GM19035 (cell line): ENCODE measurements around the gene CTSL.

Source experiments
- ATAC-seq: cut with Tn5 transposase; IDR thresholded peaks from one replicate; pipeline ENCODE4 v1.9.1; 2021; ENCODE audit not compliant: unreplicated experiment

The CTSL gene

DNA sequence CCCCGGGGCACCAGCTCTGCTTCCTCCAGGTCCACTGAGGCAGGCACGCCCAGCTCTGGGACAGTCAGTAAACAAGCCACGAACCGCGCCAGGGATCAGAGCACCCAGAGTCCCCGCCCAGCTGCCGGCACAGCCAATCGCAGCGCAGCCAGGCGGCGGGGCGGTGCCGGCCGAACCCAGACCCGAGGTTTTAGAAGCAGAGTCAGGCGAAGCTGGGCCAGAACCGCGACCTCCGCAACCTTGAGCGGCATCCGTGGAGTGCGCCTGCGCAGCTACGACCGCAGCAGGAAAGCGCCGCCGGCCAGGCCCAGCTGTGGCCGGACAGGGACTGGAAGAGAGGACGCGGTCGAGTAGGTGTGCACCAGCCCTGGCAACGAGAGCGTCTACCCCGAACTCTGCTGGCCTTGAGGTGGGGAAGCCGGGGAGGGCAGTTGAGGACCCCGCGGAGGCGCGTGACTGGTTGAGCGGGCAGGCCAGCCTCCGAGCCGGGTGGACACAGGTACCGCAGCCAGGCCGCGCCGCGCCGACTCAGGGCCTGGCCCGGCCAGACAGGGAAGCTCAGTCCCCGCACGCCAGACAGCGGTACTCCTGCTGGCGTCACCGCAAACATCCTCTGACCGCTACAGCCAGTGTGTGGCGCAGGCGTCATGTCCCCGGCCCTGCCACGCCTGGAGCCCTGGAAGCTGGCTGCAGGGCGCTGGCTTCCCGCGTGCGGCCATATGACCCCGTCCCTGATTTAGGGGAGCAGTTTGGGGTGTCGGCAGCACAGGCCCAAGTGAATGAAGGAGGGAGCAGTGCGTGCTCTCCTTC is at the start of gene CTSL:
Gene CTSL, plus strand, starts transcription at position 220 of the 810 bp plus-strand sequence. CDS start 1,485 bp downstream, outside the sequence.
- ATAC-seq, result no peak

DNA sequence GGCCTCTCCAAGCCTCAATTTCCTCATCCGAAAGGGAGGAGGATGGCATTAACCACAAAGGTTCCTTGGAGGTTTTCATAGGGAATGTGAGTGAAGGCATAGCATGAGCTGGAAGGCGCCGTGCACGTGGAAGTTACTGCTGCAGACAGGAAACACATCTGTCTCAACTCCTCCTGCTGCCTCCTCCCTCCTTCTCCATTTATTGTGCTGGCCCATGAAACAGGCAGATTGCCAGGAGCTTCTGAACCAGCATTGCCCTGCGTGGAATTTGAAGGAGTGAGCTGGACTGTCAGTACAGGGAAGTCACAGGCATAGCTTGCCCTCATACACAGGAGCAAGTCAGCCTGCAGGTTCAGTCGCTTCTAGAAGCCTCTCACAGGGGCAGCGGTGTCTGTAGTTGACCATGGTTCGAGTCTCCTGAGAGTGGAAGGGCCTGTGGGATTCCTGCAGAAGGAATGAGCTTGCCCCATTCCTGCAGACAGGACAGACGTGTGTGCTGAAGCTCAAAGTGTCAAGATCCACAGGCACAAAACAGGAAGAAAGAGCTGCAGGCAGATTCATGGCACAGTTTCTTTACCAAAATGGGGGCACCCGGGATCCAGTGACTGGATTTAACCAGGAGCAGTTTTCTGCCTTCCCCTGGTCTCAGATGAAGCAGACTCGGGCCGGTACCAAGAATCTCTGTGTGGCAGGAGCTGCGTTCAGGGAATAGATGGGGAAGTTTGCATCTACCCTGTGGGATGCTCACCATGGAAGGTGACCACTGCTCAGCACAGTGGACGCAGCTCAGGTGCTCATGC is 48.7 kb upstream of the CTSL start:
- no peak for ATAC-seq

DNA sequence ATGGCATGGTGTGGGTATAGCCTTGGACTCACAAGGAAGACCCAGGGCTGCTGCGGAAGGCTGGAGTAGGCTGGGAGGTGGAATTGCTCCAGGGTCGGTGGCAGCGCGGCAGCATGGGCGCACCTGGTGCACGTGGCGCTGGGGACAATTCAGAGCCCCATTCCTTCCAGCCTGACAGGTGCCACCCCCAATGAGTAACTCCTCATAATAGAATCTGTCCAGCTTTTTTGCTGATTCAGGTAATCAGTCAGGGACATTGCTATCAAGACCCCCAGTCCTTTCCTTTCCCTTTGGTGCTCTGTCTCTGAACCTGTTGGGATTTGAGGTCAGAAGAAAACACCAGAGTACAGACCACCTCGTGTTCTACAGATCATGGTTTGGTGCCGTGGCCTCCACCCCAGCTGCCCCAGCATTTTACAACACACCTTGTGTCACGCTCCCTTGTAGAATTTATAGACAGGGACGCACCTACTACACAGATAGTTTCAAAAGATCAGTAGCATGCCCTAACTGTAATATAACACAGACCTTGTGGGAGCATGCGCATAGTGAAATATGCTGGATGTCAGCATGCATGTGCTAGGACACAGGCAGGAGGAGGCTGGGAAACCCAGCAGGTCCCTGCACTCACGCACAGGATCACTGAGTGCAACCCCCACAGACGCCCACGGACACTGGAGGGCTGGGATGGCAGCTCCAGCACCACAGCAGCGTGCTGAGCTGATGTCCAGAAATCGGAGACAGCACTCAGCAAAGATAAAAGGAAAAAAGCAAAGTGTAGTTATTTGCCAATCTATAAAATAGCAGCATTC is 47.9 kb upstream of the CTSL start:
- no peak for ATAC-seq

DNA sequence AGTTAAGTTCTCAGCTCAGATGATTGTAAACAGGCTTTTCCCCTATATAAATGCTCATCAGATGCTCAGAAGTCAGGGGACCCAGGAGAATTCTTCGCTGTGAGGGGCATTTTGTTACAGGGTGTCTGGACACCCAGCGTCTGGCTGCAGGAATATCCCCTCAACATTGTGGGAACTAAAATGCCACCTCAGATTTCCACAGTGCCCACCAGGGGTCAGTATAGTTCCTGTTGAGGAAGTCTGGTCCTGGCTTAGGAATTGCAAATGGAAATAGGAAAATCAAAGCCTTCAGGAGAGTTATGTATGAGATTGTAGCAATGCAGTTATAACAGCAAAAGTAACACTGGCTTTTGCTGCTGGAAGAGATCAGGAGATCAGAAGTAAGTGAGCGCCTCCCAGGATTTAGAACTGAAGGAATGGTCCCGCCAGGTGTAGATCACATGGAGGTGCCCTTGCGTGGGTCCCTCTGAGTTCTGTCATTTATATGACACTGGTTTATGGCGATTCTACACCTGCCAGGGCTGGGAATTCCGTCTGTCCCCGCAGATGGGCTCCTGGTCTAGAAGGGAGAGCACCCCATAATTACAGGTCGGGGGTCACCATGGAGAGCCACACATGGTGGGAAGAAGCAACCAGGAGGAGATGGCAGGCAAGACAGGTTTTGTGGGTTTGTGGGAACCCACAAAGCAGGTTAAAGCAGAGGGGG is 47.1 kb upstream of the CTSL start:
- no peak for ATAC-seq

DNA sequence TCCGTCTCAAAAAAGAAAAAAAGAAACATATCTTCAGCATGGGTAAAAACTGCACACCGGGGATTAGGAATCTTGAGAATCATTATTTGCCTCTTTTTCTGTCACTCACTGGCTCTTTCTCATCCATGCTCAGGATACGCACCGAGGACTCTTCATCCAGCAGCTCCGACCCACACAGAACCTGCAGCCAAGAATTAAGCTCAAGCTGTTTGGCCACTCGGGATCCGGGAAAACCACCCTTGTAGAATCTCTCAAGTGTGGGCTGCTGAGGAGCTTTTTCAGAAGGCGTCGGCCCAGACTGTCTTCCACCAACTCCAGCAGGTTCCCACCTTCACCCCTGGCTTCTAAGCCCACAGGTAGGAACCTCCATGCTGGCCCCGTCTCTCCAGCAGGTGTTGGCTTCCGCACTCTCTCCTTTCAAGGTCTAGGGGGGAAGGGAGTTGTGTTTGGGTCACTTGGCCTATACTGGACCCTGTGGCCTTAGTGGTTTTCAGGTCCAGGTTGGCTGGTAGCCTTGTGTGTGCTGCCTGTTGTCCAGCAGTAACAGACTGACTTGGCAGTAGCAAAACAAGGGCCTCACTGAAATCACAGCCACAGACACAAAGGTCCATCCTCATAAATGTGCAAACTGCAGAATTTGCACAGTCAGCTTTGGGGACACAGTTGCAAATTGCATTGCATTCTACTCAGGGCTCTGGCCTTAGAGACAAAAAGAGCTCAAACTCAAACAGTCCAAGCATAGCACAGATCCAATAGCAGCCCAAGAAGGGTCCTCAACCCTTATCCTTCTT is 44.5 kb upstream of the CTSL start:
- ATAC-seq, result no peak

DNA sequence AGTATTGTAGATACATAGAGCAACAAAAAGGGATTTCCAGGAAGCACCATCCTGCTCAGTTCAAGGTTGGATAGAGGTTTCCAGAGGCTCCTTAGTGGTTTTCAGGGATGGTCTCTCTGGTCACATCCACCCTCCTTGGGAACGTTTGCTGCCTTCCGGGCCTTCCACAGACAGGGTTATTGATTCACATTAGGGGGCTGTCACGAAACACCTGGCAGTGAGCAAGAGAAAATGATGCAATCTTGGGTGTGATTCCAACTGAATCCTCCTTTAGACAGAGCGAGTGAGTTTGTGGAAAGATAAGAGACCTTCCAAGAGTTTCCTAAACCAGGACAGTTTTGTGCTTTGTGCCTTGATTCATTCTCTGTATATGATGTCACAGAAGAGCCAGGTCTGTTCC is 43.8 kb upstream of the CTSL start:
- no peak for ATAC-seq

DNA sequence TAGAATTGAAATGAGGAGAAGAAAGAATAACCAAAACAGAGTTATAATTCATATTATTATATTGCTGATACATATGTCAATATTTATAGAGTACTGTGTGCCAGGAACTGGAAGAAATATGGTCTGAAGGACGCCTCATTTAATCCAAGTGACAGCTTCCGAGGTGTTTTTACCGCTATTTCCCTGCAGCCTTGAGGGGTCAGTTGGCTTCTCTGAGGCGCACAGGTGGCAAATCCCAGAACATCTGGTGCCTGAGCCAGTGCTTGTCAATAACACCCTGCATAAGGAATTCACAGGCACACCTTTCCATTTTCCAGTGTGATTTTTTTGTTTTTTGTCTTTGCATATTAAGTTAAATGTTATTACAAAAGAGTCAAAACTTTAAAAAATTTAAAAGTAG is 43.3 kb upstream of the CTSL start:
- no peak for ATAC-seq

DNA sequence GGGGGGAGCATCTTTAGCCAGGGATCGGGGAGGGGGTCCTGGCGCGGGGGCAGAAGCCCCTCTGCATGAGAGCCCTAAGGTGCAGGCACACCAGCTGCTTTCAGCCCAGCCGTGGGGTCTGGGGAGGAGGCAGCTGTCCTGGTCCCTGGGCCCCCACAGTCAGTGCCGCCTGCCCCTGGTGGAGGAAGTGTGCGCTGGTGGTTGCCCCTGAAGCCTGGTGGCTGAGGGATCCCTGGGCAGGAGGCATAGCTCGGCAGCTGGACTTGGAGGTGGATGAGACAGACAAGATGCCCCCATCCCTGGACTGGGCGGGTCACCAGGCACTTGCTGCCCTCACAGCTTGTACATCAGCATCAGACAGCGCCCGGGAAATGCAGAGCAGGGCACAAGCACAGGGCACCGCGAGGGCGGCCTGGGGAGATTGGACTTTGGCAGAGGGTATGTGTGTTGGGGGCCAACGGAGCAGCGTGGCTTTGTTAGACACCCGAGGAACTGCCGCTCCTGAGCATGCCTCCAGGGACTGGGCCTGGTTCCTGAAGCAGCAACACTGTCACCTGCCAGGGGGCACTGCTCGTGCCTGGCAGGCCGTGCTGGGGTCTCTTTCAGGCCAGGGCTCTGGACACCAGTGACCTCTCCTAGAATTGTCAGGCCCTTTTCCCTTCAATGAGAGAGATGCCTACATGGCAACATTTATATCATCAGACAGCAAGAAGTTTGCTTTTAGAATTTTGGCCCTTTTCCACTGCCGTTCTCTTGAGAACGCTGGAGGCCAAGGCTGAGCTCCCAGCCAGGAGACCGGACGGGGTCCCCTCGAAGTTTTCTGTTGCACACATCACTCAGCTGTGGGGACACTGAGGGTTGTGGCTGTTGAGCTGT is 41.9 kb upstream of the CTSL start:
- no peak for ATAC-seq

DNA sequence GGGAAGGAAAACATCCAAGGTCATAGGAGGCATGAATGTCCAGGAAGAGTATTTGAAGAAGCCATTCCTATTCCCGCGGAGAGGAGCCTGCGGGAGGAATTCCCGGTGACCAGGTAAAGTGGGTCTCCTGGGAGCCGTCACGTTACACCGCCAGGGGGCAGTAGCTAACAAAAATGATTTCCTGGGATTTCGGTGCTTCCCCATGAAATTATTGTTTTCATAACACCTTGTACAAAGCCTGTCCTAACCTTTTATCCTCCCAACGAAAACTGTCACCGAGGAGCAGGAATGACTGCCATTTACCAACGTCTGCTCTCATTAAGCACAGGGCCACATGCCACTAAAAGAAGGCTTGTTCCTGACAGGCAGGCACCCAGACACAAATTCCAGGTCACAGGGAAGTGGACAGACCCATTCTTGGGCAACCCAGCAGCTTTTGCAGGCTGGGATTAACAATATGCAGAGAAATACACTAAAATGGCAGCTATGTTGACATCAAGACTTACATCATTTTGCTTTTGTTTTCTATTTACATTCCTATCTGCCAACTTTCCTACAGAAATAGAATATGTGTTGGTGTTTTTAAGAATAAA is 41.2 kb upstream of the CTSL start:
- no peak for ATAC-seq

DNA sequence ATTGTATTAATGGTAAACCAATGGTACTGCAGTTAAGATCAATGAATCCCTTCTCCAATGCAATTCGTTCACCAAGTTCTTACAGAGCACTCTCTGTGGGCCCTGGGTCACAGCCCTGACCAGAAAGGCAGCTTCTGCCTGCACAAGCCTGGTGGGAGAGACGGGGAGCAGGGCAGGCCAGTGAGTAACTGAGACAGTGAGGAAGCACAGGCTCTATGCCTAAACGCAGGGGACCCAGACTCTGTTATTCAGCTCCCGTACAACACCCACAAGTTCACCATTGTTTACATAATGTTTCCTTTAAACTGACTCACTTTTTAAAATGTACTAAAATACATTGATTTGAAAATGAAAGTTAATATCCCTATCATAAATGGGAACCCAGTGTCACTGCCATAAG is 40.5 kb upstream of the CTSL start:
- ATAC-seq, result no peak

DNA sequence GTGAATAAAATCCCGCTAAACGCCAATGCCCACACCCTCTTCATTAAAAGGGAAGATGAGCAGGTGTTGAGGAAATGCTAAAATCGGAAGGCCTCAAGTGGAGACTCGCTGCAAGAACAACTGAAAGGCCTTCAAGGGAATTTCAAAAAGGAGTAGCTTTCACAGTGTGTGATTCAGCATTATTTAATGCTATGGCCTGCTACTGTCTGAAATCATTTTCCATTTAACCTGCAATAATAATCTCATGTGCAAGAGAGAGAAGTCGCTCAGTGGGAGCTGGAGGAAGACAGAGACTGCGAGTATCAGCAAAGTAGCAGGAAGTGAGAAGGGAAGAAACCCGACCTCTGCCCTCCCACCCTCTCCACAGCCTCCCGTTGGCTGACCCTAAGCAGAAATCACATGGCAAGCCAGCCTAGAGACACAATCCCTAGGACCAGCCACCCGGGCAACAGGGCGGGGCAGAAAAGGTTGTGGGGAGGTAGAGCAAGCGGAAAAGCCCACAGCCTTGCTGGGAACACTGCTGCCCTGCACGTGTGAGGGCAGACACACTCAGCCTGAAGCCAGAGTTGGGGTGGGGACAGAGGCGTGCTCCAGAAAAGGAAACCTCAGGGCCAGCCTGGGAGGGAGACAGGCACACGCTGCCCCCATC is 39.9 kb upstream of the CTSL start:
- no peak for ATAC-seq

DNA sequence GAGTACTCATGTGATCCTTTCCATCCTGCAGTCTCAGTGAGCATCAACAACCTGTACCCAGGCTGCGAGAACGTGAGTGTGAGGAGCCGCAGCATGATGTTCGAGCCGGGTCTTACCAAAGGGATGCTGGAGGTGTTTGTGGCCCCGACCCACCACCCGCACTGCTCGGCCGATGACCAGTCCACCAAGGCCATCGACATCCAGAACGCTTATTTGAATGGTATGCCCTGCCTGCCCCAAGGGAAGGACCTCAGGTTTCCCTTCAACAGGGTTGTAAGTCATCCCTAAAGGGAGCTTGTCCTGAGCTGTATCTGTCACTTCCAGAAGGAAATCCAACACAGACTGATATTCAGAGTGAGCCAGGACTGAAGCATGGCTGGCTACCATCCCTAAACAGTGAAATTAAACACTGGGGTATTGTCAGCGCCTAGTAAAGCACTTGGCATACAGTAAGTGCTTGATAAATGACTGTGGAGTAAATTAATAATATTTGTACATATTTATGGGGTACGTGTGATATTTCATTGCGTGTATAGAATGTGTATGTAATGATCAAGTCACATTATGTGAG is 39.3 kb upstream of the CTSL start:
- ATAC-seq, result no peak

DNA sequence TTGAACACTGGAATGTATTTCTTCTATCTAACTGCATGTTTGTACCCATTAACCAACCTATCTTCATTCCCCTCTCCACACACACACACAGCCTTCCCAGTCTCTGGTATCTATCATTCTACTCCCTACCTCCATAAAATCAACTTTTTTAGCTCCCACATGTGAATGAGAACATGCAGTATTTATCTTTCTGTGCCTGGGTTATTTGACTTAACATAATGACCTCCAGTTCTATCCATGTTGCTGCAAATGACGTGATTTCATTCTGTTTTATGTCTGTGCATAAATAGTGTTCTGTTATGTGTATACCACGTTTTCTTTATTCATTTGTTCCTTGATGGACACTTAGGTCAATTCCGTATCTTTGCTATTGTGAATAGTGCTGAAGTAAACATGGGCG is 38.7 kb upstream of the CTSL start:
- no peak for ATAC-seq

DNA sequence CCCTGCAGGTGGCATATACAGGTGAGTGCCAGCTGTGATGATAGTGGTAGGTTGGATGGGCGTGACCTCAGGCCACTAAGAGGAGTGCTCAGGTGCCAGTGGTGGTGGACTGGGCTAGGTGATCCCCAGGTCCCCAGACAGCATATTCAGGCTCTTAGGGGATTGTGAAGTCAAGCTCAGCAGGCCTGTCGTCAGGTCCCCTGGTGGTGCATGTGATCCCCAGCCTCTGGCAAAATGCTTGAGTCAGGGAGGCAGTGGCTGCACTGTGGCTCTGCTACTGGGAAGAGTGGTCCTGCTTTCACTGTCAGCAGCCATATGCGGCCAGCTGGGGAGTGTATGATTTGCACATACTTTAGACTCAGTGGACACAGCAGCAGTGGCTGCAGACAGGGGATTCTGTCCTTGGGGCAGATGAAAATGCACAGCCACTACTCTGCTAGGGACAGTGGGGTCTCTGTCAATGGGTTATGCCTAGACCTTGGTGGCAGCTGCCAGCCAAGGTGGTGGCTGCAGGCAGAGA is 31.6 kb upstream of the CTSL start:
- no peak for ATAC-seq

DNA sequence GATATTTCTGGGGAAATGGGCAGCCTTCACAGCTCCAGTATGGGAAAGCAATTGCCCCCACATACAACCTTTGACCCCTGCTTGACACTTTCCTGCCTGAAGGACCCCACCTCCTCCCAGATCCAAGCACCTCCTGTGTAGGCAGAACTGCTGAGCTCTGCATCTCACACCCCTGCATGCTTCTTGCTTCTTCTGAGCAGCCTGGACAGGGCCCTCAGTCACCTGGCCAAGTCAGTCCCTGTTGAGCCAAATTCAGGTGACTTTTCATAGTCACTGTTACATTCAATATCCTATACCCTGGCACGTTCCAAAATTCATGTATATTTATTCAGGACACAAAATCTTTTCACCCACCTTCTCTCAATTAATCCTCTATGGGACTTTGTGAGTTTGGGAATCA is 30.4 kb upstream of the CTSL start:
- no peak for ATAC-seq

DNA sequence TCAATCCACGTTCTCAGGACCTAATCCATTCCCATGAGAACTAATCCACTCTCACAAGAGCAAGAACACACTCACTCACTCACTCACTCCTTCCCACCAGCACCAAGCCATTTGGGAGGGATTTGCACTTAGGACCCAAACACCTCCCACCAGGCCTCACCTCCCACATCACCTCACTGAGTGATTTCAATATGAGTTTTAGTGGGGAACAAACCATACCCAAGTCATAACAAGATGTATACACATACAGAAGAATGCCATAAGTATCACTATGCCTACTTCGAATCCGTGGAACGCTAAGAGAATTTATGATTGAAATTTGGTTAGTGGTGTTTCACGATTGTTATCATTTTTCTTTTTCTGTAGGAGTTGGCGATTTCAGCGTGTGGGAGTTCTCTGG is 29.3 kb upstream of the CTSL start:
- ATAC-seq, result no peak

DNA sequence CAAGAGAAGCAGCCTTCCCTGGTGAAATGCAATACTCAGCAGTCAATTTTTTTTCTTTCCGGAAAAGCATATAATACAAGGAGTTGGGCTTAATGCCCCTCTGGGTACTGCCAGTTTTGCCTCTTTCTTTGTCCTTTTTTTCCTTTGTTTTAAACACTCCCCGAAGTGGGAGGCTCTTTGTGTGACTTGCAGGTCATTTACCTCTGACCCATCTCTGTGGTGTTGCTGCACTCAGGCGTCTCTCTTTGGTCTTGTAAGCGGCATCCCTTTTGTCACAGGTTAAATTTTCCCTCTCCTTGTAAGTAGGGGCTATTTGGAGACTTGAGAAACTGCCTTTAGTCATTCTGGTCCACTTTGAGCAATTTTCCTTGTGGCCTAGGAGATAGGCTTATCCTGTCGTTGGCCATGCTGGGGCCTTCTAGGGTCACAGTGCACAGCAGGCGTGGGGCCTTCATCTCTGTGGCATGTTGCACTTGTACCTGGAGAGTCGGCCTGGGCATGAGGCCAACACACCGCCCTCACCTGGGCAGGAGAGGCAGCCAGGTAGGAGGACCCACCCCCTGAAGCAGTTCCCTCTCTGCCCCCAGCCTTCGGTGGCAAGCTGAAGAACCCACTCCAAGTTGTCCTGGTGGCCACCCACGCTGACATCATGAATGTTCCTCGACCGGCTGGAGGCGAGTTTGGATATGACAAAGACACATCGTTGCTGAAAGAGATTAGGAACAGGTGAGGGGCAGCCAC is 27.7 kb upstream of the CTSL start:
- no peak for ATAC-seq
